HG03565 (cell line): ENCODE measurements around the gene C3orf33.
"Not testable (repeated sequence)": the region's sequence is repeated elsewhere in the genome, so short reads cannot be mapped to it uniquely, and the experiment has no call there.

Source experiments
- ATAC-seq: cut with Tn5 transposase; IDR thresholded peaks from one replicate; pipeline ENCODE4 v1.9.1; 2021; ENCODE audit warnings: mild to moderate bottlenecking, moderate library complexity; ENCODE audit not compliant: unreplicated experiment

The C3orf33 gene, protein sequence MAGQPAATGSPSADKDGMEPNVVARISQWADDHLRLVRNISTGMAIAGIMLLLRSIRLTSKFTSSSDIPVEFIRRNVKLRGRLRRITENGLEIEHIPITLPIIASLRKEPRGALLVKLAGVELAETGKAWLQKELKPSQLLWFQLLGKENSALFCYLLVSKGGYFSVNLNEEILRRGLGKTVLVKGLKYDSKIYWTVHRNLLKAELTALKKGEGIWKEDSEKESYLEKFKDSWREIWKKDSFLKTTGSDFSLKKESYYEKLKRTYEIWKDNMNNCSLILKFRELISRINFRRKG

GRCh38 chr3:155805802-155806618 is at the start of gene C3orf33:
Gene C3orf33, minus strand, starts transcription at chr3:155806278. Its CDS starts 26 bp downstream, at chr3:155806252.
- peak; percentile 89 for ATAC-seq

GRCh38 chr3:155854141-155854940 is 48.3 kb upstream of the C3orf33 start, which contains the start of gene SLC33A1:
Gene SLC33A1, minus strand, starts transcription at chr3:155854427. Its CDS starts 430 bp downstream, at chr3:155853997.
- ATAC-seq, result peak; percentile 93

DNA sequence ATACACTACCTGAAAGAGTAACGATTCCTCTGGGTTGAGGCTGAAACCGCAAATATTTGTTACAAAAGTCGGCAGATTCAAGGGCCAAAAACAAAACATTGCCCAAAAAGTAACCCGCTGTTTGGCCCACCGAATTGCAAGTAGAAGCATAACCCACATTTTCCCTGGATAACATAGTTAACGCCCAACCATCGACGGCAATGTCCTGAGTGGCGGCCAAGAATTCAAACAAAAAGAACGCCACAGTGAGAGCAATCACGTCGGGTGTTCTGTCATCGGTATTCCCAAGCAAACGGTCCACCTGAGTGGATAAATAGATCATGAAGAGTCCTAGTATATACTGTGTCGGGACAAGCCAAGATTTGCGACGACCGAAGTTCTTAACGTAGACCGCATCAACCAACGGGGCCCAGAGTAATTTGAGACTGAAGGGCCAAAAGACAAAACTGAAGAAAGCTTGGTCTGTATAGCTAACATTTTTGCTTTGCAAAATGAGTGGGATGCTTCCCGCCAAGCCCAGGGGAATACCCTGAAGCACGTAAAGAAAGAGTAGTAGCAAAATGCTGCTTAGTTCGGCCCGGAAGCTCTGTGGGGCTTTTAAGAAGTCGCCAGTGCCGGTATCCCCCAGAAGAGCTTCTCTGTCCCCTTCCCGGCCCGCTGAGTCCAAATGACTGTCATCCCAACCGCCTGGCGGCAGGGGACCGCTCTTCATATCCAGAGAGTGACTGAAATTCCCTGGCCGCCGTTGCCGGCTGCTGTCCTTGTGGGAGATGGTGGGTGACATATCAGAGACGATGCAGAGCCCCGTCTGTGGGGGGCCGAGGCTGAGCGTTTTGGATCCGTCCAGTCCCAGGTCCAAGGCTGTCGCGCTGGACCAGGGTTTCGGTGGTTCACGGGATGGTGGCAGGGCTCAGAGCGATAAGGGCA is 47.4 kb upstream of the C3orf33 start:
- peak; percentile 1 for ATAC-seq

GRCh38 chr3:155852341-155852740 is 46.3 kb upstream of the C3orf33 start:
- no peak for ATAC-seq

- not testable (repeated sequence) for ATAC-seq
These were observed 43.3 kb upstream of the C3orf33 start for GRCh38 chr3:155849404-155849803.

- no peak for ATAC-seq
These were observed 41.9 kb upstream of the C3orf33 start for GRCh38 chr3:155847993-155848392.

- ATAC-seq, result no peak
These were observed 40.0 kb upstream of the C3orf33 start for GRCh38 chr3:155846119-155846518.

DNA sequence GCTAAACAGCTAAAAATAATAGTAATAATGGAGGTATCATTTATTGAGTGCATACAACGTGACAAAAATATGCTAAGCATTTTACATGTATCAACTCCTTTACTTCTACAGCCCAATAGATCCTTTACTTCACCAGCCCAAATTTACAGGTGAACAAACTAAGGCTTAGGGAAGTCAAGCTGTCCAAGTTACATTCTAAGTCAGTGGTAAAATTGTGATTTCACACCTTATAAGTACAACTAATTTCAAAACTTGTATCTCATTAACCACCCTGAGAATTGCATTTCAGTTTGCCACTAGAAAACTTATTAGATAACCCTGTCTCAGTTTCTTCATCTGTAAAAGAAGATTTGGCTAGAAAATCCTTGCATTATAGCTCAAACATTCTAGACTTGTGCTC is 37.5 kb upstream of the C3orf33 start:
- ATAC-seq, result no peak

- ATAC-seq, result no peak
These were observed 29.4 kb upstream of the C3orf33 start for GRCh38 chr3:155835341-155836071.

- ATAC-seq, result not testable (repeated sequence)
These were observed 22.5 kb upstream of the C3orf33 start for GRCh38 chr3:155828490-155829098.

DNA sequence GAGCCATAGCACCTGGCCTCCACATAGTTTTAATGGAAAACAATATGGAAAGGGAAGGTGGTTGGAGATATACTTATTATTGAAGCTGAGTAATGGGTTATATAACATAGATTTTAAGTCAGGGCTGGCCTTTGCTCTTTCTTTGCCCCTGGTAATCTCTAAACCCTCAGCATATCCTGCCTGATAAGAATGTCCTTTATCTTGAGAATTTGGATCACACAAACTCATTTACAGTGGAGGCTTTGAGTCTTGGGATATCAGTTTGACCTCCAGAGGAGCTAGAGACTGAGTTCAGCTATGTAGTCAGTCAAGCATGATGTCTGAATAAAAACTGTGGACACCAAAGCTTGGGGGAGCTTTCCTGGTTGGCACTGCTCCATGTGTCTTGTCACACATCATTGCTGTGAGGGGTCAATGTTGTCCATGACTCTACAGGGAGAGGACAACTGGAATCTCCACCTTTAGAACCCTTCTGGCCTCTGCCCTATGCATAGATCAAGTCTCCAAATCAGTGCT is 9.0 kb upstream of the C3orf33 start:
- ATAC-seq, result no peak

GRCh38 chr3:155813224-155813623 is 7.1 kb upstream of the C3orf33 start:
- not testable (repeated sequence) for ATAC-seq

GRCh38 chr3:155809181-155809580 is 3.1 kb upstream of the C3orf33 start:
- ATAC-seq, result no peak

- no peak for ATAC-seq
These were observed 1.7 kb upstream of the C3orf33 start for GRCh38 chr3:155807823-155808222.

DNA sequence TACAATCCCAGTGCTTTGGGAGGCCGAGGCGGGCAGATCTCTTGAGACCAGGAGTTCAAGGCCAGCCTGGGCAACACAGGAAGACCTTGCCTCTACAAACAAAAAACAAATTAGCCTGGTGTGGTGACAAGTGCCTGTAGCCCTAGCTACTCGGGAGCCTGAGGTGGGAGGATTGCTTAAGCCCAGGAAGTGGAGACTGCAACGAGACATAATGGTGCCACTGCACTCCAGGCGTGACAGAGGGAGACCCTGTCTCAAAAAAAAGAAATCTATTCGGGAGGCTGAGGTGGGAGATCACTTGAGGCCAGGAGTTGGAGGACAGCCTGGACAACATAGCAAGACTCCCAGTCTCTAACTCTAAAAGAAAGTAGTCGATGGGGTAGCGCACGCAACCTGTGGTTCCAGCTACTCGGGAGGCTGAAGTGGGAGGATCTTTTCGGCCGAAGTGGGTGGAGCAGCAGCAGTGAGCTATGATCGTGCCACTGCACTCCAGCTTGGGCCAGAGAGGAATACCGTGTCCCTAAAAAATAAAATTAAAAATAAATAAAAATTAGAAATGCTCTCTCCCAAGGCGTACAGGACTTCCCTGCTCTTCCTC is 775 bp downstream of the C3orf33 start:
- ATAC-seq, result peak; percentile 4

DNA sequence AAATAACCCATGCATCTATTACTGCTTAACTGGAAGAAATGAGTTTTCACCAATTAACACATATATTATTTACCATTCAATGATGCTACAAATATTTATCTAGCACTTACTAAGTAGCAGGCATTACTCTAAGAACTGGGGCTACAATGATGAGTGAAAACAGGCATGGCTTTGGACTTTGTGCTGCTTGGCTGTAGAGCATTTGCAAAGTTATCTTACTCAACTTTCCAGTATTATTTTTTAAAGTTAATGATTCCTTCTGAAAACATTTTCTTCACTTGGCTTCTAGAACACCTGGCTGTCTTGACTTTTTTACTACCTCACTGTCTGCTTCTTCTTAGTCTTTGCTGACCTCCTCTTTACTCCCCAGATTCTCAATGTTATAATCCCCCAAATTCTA is 1.8 kb downstream of the C3orf33 start:
- ATAC-seq, result no peak

GRCh38 chr3:155792532-155792931 is 13.5 kb downstream of the C3orf33 start:
- ATAC-seq, result no peak

DNA sequence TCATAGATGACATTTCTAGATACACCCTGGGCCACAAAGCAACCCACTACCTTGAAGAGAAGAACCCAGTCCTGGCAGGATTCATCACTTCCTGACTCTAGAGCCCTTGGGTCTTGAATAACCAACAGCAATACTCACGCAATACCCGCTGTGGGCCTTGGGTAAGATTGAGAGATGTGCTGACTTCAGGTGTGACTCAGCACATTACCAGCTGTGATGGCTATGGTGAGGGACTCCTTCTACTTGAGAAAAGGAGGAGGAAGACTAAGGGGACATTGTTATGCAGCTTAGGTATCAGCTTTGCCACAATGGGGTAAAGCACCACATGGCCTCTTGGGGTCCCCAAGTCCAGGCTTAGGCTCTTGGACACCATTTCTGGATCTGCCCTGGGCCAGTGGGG is 14.9 kb downstream of the C3orf33 start:
- ATAC-seq, result no peak
